ENCODE measurements around the gene MXRA7.

Gene MXRA7

GRCh38 chr17:76659928-76660655 is 50.7 kb downstream of the MXRA7 start:
- no peaks in the 10 kb centered on the region for H3K79me2 ChIP-seq (ENCODE audit: control insufficient read depth, insufficient read depth, low read length, unreplicated experiment)
- H2AFZ ChIP-seq (ENCODE audit: low read length, unreplicated experiment), result no peak overlapping the region
- no peak overlapping the region for H3K27ac ChIP-seq (ENCODE audit: low read depth, low read length)
- H3K27me3 ChIP-seq (ENCODE audit: insufficient read depth, low read length), result no peaks in the 10 kb centered on the region
- H3K4me3 ChIP-seq (ENCODE audit: low read depth, low read length), result no peak overlapping the region
- H3K4me1 ChIP-seq (ENCODE audit: control insufficient read depth, insufficient read depth, low read length, unreplicated experiment), result no peaks in the 10 kb centered on the region
- H3K36me3 ChIP-seq (ENCODE audit: insufficient read depth, low read length), result no peaks in the 10 kb centered on the region

- Histone ChIP-seq H3K27ac (ENCODE audit: low read depth, low read length) (no peak overlapping the region), H3K27me3 (ENCODE audit: insufficient read depth, low read length) (no peaks in the 10 kb centered on the region), H3K4me1 (ENCODE audit: control insufficient read depth, insufficient read depth, low read length, unreplicated experiment) (no peaks in the 10 kb centered on the region), H3K36me3 (ENCODE audit: insufficient read depth, low read length) (no peaks in the 10 kb centered on the region), H3K4me3 (ENCODE audit: low read depth, low read length) (no peak overlapping the region), H3K79me2 (ENCODE audit: control insufficient read depth, insufficient read depth, low read length, unreplicated experiment) (no peaks in the 10 kb centered on the region), H2AFZ (ENCODE audit: low read length, unreplicated experiment) (no peak overlapping the region)
These were observed 52.5 kb downstream of the MXRA7 start for GRCh38 chr17:76658242-76658662.

- no peak overlapping the region for H3K4me3 ChIP-seq (ENCODE audit: low read depth, low read length)
- H3K27ac ChIP-seq (ENCODE audit: low read depth, low read length), result no peak overlapping the region
- no peaks in the 10 kb centered on the region for H3K27me3 ChIP-seq (ENCODE audit: insufficient read depth, low read length)
- H3K79me2 ChIP-seq (ENCODE audit: control insufficient read depth, insufficient read depth, low read length, unreplicated experiment), result no peaks in the 10 kb centered on the region
- no peaks in the 10 kb centered on the region for H3K4me1 ChIP-seq (ENCODE audit: control insufficient read depth, insufficient read depth, low read length, unreplicated experiment)
- no peak overlapping the region for H2AFZ ChIP-seq (ENCODE audit: low read length, unreplicated experiment)
- H3K36me3 ChIP-seq (ENCODE audit: insufficient read depth, low read length), result no peaks in the 10 kb centered on the region
These were observed 53.1 kb downstream of the MXRA7 start for GRCh38 chr17:76657505-76658241.

GRCh38 chr17:76654408-76654807 is 56.4 kb downstream of the MXRA7 start:
- Histone ChIP-seq H2AFZ (ENCODE audit: low read length, unreplicated experiment) (no peak overlapping the region), H3K27me3 (ENCODE audit: insufficient read depth, low read length) (peaks cover 6% of the 10 kb centered on the region), H3K4me1 (ENCODE audit: control insufficient read depth, insufficient read depth, low read length, unreplicated experiment) (no peaks in the 10 kb centered on the region), H3K27ac (ENCODE audit: low read depth, low read length) (no peak overlapping the region), H3K4me3 (ENCODE audit: low read depth, low read length) (no peak overlapping the region), H3K79me2 (ENCODE audit: control insufficient read depth, insufficient read depth, low read length, unreplicated experiment) (no peaks in the 10 kb centered on the region), H3K36me3 (ENCODE audit: insufficient read depth, low read length) (no peaks in the 10 kb centered on the region)

- H3K27me3 ChIP-seq (ENCODE audit: insufficient read depth, low read length), result peaks cover 15% of the 10 kb centered on the region
- H3K79me2 ChIP-seq (ENCODE audit: control insufficient read depth, insufficient read depth, low read length, unreplicated experiment), result no peaks in the 10 kb centered on the region
- no peaks in the 10 kb centered on the region for H3K4me1 ChIP-seq (ENCODE audit: control insufficient read depth, insufficient read depth, low read length, unreplicated experiment)
- H2AFZ ChIP-seq (ENCODE audit: low read length, unreplicated experiment), result no peak overlapping the region
- no peaks in the 10 kb centered on the region for H3K36me3 ChIP-seq (ENCODE audit: insufficient read depth, low read length)
- H3K27ac ChIP-seq (ENCODE audit: low read depth, low read length), result no peak overlapping the region
- no peak overlapping the region for H3K4me3 ChIP-seq (ENCODE audit: low read depth, low read length)
These were observed 60.3 kb downstream of the MXRA7 start for GRCh38 chr17:76650504-76650903.

- Histone ChIP-seq H3K4me3 (ENCODE audit: low read depth, low read length) (no peak overlapping the region), H2AFZ (ENCODE audit: low read length, unreplicated experiment) (no peak overlapping the region), H3K36me3 (ENCODE audit: insufficient read depth, low read length) (no peaks in the 10 kb centered on the region), H3K27me3 (ENCODE audit: insufficient read depth, low read length) (peaks cover 19% of the 10 kb centered on the region), H3K27ac (ENCODE audit: low read depth, low read length) (no peak overlapping the region), H3K79me2 (ENCODE audit: control insufficient read depth, insufficient read depth, low read length, unreplicated experiment) (no peaks in the 10 kb centered on the region), H3K4me1 (ENCODE audit: control insufficient read depth, insufficient read depth, low read length, unreplicated experiment) (no peaks in the 10 kb centered on the region)
These were observed 64.1 kb downstream of the MXRA7 start for GRCh38 chr17:76646712-76647111.

- Histone ChIP-seq H3K4me1 (ENCODE audit: control insufficient read depth, insufficient read depth, low read length, unreplicated experiment) (no peaks in the 10 kb centered on the region), H3K36me3 (ENCODE audit: insufficient read depth, low read length) (no peaks in the 10 kb centered on the region), H3K27ac (ENCODE audit: low read depth, low read length) (no peak overlapping the region), H3K4me3 (ENCODE audit: low read depth, low read length) (no peak overlapping the region), H3K79me2 (ENCODE audit: control insufficient read depth, insufficient read depth, low read length, unreplicated experiment) (no peaks in the 10 kb centered on the region), H3K27me3 (ENCODE audit: insufficient read depth, low read length) (peaks cover 17% of the 10 kb centered on the region; the same call in 1 of the 2 replicates), H2AFZ (ENCODE audit: low read length, unreplicated experiment) (no peak overlapping the region)
These were observed 65.3 kb downstream of the MXRA7 start for GRCh38 chr17:76645481-76645880.

- no peak overlapping the region for H2AFZ ChIP-seq (ENCODE audit: low read length, unreplicated experiment)
- peaks cover 17% of the 10 kb centered on the region; the same call in 1 of the 2 replicates for H3K27me3 ChIP-seq (ENCODE audit: insufficient read depth, low read length)
- H3K36me3 ChIP-seq (ENCODE audit: insufficient read depth, low read length), result no peaks in the 10 kb centered on the region
- no peaks in the 10 kb centered on the region for H3K79me2 ChIP-seq (ENCODE audit: control insufficient read depth, insufficient read depth, low read length, unreplicated experiment)
- H3K4me1 ChIP-seq (ENCODE audit: control insufficient read depth, insufficient read depth, low read length, unreplicated experiment), result no peaks in the 10 kb centered on the region
- H3K27ac ChIP-seq (ENCODE audit: low read depth, low read length), result no peak overlapping the region
- H3K4me3 ChIP-seq (ENCODE audit: low read depth, low read length), result no peak overlapping the region
These were observed 65.8 kb downstream of the MXRA7 start for GRCh38 chr17:76644995-76645394.

GRCh38 chr17:76643553-76644148 is 67.1 kb downstream of the MXRA7 start, which contains the start of gene ST6GALNAC1:
Gene ST6GALNAC1, minus strand, starts transcription at chr17:76643757. Its CDS starts 119 bp downstream, at chr17:76643638.
- Histone ChIP-seq H3K4me3 (ENCODE audit: low read depth, low read length) (no peak within 1 kb of the TSS), H3K36me3 (ENCODE audit: insufficient read depth, low read length) (no peaks in the 10 kb centered on the region), H3K27ac (ENCODE audit: low read depth, low read length) (no peak within 1 kb of the TSS), H3K79me2 (ENCODE audit: control insufficient read depth, insufficient read depth, low read length, unreplicated experiment) (no peaks in the 10 kb centered on the region), H3K4me1 (ENCODE audit: control insufficient read depth, insufficient read depth, low read length, unreplicated experiment) (no peaks in the 10 kb centered on the region), H3K27me3 (ENCODE audit: insufficient read depth, low read length) (peaks cover 17% of the 10 kb centered on the region; the same call in 1 of the 2 replicates), H2AFZ (ENCODE audit: low read length, unreplicated experiment) (no peak within 1 kb of the TSS)

- H3K36me3 ChIP-seq (ENCODE audit: insufficient read depth, low read length), result no peaks in the 10 kb centered on the region
These were observed 67.8 kb downstream of the MXRA7 start for GRCh38 chr17:76642994-76643393.

More at GRCh38 chr17:76642994-76643393, 67.8 kb downstream of the MXRA7 start:
- Histone ChIP-seq H3K4me1 (ENCODE audit: control insufficient read depth, insufficient read depth, low read length, unreplicated experiment) (no peaks in the 10 kb centered on the region), H3K4me3 (ENCODE audit: low read depth, low read length) (no peak overlapping the region), H3K27ac (ENCODE audit: low read depth, low read length) (no peak overlapping the region), H3K79me2 (ENCODE audit: control insufficient read depth, insufficient read depth, low read length, unreplicated experiment) (no peaks in the 10 kb centered on the region), H2AFZ (ENCODE audit: low read length, unreplicated experiment) (no peak overlapping the region), H3K27me3 (ENCODE audit: insufficient read depth, low read length) (peaks cover 17% of the 10 kb centered on the region; the same call in 1 of the 2 replicates)
